NCI-H82 treated with DMSO at 0.1 percent for 48 hours (cell line): Measurements from ENCODE around the gene EIF1AD.
A peak's percentile ranks its signal among the peaks of the same experiment; 100 is the strongest.
"Not testable (repeated sequence)": the region's sequence is repeated elsewhere in the genome, so short reads cannot be mapped to it uniquely, and the experiment has no call there.

Source experiments
- DNase-seq: peaks from one replicate; lab custom pipeline; 2025; ENCODE audit not compliant: unreplicated experiment; lab: John Stamatoyannopoulos, UW

EIF1AD gene, protein sequence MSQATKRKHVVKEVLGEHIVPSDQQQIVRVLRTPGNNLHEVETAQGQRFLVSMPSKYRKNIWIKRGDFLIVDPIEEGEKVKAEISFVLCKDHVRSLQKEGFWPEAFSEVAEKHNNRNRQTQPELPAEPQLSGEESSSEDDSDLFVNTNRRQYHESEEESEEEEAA

DNA sequence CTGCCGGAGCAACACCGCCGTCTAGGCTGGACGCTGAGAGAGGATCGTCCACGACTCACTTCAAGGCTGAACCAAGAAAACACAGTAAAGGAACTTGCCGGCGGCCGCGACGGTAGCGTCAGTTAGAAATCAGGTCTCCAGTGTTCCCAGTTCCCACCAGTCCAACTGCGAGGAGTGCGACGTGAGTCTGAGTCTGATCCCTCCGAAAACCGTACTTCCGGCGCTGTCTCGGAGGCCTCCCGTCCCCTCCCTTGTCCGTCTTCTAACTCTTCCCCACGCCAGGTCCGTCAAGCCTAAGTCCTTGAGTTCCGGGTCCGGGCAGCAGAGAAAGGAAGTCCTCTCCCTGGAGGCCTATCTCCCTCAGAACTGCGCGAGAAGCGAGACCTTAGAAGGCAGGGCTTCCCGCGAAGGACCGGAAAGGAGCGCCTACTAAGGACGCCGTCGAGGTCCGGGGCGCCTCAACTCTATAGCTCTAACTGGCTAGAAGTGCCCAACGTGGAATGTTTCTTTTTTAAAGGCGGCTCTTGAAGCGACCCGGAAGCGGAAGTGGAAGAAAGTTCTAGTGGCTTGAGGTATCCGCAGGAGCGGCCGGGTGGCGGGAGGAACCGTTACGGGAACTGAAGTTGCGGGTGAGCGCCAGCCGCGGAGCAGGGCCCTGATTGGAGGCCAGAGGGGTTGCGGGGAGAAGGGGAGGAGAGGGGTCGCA is at the start of gene EIF1AD, which contains the start of gene BANF1:
TSS of gene EIF1AD (minus strand) at position 216 of the 706 bp plus-strand sequence. CDS start 1,768 bp downstream, outside the sequence.
TSS of gene BANF1 (plus strand) at position 562 of the 706 bp plus-strand sequence. CDS start 748 bp downstream, outside the sequence.
- DNase-seq, result peak; percentile 88

DNA sequence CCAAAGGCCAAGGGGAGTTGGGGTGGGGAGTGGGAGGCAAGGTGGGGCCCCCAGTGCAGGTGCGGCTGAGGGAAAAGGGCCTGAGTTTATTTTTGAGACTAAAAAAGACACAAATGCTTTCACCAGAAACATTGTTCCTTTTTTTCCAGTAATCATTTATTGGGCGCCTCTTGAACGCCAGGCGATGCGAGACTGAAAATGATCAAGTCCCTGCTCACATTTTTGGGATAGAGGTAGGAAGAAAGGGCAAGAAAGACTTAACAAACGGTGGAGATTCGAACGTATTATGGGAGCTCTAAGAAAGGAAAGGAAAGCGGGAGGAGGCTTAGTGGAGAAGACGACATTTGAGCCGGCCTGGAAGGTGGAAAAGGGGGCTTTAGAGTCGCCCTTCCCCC is 49.4 kb upstream of the EIF1AD start:
- peak; percentile 22 for DNase-seq

DNA sequence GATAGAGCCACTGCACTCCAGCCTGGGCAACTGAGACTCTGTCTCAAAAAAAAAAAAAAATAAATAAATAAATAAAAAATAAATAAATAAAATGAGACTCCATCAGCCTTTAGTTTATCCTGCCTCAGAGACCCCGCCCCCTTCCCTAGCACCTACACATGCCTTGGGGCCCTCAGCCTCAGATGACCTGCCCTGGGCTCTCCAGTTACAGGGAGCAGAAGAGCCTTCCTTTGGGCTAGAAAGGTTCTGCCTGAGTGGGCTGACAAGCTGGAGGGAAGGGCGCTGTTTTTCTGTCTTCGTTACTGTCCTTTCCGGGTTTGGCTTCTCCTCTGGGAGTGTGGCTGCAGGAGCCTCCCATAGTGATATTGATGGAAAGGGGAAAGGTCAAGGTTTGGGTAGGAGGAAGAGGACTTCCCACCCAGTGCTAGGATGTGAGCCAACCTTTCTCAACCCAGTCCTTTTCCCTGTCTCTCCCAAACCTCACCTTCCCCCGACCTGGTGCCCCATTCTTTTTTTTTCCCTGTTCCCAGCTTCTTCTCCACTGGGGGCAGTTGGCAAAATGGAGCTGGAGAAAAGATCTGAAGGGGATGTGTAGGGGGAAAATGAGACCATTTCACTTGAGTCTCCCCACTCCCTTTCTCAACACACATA is 48.7 kb upstream of the EIF1AD start:
- DNase-seq, result no peak

DNA sequence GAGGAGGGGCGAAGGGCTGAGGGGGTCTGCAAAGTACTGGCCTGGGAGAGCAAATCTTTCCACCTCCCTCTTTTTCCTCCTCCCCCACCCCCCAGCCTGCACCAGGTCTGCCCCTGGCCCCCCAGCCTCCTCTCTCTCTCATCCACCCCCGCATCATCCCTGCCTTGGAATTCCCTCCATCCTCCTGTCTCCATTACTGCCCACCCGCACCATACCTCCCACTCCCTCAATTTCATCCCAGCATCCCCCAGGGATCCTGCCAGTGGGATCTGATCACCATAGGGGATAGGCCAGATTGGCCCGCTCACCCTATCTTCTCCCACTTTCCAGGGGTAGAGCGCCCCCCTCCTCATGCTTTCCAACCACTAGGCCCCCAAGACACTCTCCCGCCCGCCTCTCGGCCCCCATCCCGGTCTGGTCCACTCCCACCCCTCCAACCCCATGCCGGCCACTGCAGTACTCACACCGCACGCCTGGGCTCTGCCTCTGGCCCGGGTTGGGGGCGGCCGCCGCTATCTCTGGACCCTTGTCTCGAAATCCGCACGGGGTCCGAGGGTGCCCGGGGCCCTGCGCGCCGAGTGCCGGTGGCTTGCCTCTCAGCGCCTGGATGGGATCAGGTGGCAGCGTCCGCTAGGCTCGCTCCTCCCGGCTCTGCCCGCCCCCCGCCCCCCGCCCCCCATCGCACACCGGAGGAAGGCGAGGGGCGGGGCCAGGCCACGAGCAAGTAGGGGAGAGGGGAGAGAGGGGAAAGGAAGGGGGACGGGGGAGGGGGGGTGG is 46.8 kb upstream of the EIF1AD start, which contains the start of gene GAL3ST3:
TSS of gene GAL3ST3 (minus strand) at position 615 of the 777 bp plus-strand sequence. CDS start 3,746 bp downstream, outside the sequence.
- DNase-seq, result no peak

DNA sequence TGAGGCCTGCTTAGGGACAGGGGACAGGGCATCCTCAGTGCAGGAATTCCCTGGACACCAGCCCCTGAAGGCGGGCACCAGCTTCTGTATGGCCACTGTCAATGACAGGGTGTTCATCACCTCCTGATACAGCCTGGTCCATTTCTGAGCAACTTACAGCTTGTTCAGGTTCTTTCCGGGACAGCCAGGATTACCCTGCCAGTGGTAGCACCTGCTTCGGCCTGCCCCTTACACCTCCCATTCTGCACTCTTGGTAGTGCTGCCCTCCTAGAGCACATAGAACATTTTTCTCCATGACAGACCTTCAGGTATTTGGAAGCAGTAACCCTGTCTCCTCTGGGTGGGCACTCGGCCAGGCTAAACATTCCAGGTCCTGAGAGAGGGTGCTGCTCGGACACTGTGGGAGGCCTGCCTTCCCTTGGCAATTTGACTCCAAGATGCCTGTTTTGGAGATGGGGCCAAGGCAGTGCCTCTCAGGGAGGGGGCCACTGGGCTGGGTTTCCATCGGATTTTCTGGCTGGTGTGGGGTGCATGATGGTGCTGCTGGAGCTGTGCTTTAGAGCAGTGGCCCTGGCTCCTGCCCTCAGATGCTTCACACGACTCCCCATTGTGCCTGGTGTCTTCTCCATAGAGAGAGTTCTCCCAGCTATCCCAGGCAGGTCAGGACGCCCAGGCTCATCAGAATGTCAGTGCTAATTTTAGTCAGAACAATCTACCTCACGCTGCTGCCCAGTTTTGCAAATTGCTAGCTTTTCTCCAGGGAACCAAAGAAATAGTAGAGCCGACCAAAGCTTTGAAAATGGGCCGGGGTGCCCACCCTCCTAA is 45.8 kb upstream of the EIF1AD start:
- DNase-seq, result no peak

DNA sequence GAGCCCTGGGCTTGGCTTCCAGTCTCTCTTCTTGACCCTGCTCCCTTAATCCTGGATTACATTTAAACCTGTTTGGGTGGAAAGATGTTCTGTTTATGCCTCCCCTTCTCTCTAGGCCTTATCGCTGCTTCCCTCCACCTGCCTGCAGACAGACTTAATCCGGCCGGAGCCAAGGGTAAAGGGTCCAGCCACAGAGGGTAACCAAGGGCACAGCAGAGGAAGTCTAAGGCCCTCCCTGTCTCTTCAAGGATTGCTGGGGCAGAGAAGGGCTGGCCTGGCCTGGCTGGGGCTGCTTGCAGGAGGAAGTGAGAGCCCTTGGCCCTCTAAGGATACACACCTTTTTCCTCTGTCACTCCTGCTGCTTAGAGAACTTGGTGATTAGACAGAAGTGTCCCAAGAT is 44.9 kb upstream of the EIF1AD start:
- peak; percentile 65 for DNase-seq

DNA sequence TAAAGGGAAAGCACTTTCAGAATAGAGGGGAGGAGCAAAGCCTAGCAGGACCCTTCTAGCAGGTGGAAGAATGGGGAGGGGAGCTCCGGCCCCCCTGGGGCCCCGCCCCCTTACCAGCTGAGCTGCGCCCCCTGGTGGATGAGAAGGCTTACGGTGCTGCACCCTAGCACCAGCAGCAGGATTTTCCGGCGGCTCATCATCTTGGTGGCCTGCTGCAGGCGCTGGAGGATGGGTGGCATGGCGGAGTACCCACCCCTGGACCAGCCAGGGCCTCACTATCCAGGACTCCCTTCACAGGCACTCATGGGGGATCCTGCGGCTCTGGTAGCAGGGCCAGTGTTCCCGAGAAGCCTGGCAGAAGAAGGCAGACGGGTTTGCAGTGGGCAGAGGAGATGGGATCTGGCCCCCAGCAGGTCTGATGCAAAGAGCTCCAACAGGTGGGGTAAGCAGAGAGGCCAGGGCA is 43.3 kb upstream of the EIF1AD start:
- DNase-seq, result peak; percentile 32

DNA sequence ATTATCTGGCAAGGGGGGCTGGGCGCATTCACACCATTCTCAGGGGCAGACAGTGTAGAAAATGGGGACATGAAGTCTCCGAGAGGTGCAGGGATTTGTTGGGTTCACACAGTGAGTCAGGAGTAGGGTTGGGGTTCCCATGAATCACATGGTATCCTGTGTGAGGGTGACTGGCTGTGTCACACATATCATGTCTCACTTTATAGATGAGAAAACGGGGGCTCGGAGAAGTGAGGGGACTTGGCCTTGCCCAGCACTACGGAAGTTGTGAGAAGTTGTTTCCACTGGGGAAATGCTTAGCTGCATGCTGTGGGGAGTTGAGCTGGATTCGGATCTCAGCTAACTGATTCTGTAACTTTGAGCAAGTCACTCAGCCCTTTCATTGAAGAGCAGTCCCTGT is 42.8 kb upstream of the EIF1AD start:
- no peak for DNase-seq

DNA sequence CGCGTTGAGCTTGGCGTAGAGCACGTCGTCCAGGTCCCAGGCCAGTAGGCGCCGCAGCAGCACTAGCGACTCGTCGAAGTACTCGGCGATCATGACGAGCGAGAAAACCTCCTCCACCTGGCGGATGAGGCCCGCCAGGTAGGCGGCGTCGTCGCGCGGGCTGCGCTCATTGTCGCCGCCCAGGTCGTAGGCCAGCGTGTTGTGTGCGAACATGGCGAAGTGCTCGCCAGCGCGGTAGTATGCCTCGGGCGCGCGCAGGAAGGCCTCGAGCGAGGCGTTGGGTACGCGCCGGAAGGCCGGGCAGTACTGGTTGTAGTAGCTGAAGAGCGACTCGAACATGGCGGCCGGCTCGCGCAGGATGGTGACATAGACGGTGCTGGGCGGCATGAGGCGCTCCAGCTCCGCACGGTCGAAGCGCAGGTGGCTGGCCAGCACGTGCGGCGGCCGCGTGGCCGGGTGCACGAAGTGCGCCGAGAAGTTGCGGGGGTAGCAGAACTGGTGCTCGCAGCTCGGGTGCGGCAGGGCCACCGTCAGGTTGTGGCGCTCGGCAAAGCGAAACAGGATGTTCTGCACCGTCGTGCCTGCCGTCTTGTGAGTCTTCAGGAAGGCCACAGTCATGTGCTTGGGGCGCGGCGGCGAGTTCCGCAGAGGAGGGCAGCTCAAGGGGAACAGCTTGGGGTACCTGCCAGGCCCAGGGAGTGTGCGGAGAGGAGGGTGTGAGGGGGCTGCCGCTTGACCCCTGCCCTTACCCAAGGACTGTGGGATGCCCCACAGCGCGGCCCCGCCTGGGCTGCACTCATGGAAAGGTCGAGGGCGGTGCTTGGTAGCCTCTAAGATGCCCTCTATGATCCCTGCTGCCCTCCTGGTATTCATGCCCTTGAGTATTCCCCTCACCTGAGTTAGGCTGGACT is 41.3 kb upstream of the EIF1AD start:
- DNase-seq, result no peak

DNA sequence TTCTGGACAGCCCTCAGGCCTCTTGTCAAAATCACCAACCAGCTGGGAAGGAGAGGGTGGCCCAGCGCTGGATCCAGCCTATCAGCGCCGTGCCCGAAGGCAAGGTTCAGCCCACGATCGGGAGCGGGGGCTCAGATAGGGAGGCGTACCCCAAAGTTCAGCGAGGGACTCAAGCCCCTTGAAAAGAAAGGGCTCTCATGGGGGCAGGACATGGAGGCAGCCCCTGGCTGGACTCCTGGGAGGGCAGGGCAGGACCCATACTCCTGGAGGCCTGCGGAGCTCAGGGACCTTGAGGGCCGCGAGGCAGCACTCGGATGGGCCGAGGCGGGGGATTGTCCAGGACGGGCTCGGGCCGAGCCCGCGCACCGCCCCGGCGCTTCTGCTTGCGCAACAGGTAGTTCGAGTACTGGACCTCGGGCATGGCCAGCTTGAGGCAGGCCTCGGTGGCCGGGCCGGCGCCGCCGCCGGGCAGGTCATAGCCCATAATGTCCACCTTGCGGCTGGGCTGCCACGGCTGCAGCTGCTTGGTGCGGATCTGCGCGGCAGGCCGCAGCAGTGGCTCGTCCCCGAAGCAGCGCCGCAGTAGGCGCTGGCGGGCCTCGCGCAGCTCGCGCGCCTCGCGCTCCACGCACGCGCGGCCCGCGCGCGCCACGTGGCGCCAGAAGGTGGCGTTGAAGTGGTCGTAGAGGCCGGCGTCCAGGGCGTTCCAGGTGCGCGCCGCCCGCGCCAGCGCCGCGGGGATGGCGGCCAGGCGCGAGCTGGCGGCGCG is 40.5 kb upstream of the EIF1AD start:
- DNase-seq, result no peak

DNA sequence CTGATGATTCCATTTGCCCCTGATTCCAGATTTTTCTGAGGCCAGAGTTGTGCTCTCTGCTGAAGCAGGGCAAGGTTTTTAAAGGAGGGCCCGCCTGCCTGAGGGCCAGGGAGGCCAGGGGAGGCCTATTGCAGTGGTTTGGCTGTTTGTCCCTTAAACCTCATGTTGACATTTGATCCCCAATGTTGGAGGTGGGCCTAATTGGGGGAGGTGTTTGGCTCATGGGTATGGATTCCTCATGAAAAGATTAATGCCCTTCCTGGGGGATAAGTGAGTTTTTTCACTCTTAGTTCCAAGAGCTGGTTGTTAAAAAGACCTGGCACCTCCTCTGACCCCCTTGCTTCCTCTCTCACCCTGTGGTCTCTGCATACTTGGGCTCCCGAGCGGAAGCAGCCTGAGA is 37.8 kb upstream of the EIF1AD start:
- DNase-seq, result no peak

DNA sequence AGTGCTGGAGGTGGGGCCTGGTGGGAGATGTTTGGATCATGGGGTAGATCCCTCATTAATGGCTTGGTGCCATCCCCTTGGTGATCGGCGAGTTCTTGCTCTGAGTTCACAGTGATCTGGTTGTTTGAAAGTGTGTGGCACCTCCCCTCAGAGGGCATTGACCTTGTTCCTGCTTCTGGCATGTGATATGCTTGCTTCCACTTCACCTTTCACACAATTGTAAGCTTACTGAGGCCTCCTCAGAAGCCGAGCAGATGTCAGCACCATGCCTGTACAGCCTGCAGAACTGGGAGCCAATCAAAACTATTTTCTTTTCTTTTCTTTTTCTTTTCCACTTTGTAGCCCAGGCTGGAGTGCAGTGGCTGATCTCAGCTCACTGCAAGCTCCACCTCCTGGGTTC is 35.4 kb upstream of the EIF1AD start:
- DNase-seq, result no peak

DNA sequence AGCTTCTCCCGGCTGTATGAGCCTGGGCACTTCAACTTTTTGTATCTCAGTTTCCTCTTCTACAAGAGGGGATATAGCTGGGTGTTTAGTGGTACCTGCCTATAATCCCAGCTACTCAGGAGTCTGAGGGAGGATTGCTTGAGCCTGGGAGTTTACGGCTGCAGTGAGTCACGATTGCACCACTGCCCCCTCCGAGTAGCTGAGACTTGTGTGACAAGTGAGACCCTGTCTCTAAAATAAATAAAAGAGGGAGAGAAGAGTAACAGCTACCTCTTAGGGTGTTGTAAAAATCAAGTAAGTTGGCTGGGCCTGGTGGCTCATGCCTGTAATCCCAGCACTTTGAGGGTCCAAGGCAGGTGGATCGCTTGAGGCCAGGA is 34.4 kb upstream of the EIF1AD start:
- no peak for DNase-seq

DNA sequence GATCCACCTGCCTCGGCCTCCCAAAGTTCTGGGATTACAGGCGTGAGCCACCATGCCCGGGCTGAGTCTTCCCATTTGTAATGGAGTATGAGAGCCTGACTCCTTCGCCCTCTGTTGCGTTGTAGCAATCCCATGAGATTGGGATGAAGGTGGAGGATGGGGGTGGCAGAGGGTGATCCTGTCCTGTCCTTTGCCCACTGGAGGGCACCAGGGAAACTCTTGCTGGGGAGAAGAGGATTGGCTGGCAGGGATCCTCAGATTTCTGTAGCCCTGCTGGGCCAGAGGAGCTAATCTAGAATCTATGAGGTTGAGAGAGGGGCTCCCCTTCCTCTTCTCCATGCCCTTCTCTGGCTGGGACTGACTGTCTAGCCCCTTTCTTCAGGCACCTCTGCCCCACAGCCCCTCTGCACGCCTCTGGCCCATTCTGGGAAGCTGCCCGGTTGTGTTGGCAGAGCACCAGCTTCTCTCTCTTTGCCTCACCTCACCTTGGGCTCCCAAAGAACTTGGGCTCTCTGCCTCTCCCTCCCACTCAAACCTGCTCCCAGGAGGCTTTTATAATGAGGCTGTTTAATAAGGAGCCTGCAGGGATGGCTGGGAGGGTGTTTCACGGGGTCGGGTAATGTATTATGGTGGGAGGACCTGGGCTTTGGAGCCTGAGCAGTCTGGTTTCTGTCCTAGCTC is 33.8 kb upstream of the EIF1AD start:
- DNase-seq, result no peak

DNA sequence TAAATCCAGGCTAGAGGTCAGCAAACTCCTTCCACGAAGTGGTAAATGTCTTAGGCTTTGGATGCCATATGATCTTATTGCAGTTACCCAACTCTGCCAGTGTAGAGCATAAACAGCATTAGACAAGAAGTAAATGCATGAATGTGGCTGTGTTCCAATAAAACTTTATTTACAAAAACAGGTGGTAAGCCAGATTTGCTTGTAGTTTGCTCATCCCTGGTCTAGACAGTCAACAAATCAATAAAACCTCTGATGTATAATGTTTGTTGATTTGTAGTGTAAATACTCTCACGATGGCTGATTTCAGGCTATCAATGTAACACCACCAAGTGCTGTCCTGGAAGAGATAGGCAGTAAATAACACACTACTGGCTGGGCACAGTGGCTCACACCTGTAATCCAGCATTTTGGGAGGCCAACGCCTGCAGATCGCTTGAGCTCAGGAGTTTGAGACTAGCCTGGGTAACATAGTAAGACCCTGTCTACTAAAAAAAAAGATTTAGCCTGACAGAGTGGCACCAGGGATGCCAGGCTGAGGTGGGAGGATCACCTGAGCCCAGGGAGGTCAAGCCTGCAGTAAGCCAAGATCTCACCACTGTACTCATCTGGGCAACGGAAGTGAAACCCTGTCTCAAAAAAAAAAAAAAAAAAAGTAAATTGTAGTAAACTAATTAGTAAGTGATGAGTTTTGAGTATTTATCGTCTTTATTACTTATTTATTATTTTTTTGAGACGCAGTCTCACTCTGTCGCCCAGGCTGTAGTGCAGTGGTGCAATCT is 31.2 kb upstream of the EIF1AD start:
- DNase-seq, result no peak

DNA sequence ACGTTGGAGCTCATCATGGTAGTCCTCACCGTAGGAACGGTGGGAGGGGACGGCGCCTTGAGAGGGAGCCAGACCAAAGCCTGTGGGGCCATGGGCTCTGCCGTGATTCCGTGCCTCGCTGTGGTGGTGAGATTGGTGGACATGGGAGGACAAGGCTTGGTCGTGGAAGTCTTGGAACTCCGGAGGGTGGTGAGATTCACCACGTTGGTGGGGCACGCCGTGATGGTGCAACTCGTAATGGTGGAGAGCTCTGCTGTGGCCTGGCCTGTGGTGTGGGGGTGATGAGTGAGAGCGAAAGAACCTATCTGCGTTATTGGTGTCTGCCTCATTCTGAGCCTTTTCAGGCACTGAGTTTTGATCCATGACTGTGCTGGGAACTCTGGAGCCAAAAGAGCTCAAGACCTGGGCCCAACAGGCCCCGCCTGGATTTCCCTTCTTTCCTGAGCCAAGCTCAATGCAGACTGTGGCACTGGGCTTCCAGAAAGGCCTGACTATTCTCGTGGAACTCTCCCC is 24.1 kb upstream of the EIF1AD start, which contains the start of gene CATSPER1:
TSS of gene CATSPER1 (minus strand) at position 463 of the 513 bp plus-strand sequence. CDS start at position 363, 100 bp downstream.
- DNase-seq, result no peak

DNA sequence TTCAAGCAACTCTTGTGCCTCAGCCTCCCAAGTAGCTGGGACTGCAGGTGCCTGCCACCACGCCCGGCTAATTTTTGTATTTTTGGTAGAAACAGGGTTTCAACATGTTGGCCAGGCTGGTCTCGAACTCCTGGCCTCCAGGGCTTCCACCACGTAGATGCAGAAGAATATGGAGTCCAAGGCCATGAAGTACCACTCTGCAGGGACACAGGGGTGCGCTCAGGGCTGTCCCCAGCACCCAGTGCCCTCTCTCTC is 21.2 kb upstream of the EIF1AD start:
- not testable (repeated sequence) for DNase-seq
